ENCODE results near the gene GUCA2A.

- TF ChIP-seq, protein P1, sequence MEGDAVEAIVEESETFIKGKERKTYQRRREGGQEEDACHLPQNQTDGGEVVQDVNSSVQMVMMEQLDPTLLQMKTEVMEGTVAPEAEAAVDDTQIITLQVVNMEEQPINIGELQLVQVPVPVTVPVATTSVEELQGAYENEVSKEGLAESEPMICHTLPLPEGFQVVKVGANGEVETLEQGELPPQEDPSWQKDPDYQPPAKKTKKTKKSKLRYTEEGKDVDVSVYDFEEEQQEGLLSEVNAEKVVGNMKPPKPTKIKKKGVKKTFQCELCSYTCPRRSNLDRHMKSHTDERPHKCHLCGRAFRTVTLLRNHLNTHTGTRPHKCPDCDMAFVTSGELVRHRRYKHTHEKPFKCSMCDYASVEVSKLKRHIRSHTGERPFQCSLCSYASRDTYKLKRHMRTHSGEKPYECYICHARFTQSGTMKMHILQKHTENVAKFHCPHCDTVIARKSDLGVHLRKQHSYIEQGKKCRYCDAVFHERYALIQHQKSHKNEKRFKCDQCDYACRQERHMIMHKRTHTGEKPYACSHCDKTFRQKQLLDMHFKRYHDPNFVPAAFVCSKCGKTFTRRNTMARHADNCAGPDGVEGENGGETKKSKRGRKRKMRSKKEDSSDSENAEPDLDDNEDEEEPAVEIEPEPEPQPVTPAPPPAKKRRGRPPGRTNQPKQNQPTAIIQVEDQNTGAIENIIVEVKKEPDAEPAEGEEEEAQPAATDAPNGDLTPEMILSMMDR (conservative IDR thresholded peaks at IDR 0.05; ENCODE audit: low read length): no peak
- TF ChIP-seq EZH2phosphoT487 (IDR thresholded peaks at IDR 0.05; ENCODE audit: borderline replicate concordance, low read depth, low read length): no peak
Measured at GRCh38 chr1:42153624-42154023, 10.9 kb downstream of the GUCA2A start.
